Pulmonary artery endothelial cell (primary cell): ENCODE data around the gene ZBTB7B. TPM values are rescaled to one million over a fixed set of nuclear protein-coding genes. Genes with fewer than 3 reads are reported as not detected.

Source experiments
- DNase-seq: peaks from one replicate; pipeline ENCODE4 v3.0.0-alpha.2; 2011; ENCODE audit warnings: low read depth, low spot score
- total RNA-seq: library from RNA; depleted of rRNA; stranded (reverse); fragments of >200 nt; gene quantifications from 2 replicates; pipeline ENCODE4 v1.2.3, GENCODE V29; 2014

ZBTB7B gene
- total RNA-seq, result 11.5 and 22.2 TPM in 2 replicates

DNA sequence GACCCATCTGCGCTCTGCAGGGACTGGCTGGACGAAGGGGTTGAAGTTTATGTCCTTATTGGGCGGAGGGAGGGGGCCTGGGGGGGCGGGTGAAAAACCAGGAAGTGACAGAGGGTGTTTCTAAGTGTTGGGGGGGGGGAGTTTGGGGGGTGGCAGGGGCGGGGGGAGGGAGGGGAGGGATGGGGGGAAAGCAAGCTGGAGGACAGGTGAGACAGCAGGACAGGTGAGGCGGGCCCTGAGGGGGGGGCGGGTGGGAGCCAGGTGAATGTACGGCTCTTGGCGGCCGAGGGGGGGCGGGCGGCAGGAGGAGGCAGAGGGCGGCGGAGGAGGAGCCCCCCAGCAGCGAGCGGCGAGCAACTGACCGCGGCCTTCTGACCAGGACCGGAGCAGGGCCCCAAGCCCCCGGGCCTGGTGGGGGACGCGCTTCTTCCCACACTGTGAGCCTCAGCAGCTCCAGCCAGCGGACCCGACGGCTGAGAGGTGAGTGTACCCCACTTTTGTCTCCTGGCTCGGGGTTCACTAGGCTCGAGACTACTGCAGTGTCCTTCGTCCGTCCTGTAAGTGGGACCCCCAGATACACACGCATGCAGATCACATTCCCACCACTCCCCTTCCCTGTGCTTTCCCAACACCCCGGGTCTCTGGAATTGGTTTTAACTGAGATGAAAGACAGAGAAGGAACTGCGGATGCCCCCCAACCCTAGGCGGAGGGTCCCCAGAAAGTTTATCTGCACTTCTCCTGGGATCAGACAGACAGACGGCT lies at the start of gene ZBTB7B:
TSS of gene ZBTB7B (plus strand) at position 339 of the 763 bp plus-strand sequence. CDS start 11,859 bp downstream, outside the sequence.
- no peak for DNase-seq

DNA sequence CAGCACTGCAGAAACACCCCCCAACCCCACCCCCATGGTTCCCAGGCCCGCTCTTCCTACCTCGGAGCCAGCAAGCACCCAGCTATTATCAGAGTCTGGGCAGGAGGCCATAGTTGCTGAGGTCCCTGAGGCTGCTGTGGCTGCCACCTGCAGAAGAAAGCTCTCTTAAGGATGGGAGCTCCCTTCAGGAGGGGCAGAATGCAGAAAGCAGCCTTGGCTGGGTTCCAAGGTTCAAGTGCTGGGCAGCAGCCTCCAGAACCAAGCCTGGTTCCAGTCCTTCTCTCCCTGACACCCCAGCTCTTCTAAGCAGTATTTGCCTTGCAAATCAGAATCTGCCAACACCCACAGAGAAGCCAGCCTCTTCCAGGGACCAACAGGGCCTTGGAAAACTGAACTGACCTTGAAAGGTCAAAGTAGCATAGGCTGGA lies 49.0 kb upstream of the ZBTB7B start:
- DNase-seq, result no peak

DNA sequence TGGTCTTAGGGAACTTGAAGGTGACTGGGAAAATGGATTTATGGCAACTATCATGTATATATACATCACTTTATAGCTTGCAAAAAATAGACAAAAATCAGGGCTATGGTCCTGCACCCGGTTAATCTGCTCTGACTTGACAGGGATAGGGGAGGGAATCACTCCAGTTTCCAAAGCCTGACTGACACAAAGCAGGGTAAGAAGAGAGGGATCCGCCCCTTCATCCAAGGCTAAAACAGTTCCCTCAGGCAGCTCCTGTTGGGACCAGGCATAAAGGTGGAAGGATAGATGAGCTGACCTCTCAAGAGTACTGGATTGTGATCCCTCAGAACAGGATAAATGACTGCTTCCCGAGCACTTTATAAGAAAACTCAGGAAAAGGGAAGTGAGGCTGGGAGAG lies 48.1 kb upstream of the ZBTB7B start:
- no peak for DNase-seq

DNA sequence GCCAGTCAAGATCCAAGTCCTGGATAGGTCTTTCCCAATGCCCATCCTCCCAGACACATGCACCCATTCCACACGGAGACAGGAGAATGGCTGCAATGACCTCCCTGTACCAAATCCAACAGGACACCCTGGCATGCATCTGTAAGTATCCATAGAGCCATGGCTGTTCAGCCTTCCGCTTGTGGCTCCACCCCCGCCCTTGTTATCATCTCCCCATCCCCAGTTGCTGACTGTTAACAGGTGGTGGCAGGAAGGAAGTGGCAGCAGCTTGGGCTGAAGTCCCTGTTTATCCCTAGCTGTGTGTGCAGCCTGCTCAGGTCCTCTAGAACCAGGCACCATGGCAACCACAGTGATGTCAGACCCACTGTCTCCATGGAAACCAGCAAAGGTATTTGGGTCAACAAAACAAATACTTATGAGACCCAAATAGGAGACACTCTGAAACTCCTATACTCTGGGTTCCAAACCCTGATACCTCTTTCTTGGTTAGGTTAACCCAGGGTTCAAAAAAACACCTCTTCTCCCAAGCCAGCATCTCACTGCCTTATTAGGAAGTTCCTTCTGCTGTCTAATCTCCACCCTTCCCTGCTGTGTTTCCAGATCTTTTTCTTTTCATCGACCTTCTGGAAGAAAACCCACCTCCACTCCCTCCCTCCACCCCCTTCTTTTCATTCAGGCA lies 47.4 kb upstream of the ZBTB7B start:
- peak; percentile 73 for DNase-seq

DNA sequence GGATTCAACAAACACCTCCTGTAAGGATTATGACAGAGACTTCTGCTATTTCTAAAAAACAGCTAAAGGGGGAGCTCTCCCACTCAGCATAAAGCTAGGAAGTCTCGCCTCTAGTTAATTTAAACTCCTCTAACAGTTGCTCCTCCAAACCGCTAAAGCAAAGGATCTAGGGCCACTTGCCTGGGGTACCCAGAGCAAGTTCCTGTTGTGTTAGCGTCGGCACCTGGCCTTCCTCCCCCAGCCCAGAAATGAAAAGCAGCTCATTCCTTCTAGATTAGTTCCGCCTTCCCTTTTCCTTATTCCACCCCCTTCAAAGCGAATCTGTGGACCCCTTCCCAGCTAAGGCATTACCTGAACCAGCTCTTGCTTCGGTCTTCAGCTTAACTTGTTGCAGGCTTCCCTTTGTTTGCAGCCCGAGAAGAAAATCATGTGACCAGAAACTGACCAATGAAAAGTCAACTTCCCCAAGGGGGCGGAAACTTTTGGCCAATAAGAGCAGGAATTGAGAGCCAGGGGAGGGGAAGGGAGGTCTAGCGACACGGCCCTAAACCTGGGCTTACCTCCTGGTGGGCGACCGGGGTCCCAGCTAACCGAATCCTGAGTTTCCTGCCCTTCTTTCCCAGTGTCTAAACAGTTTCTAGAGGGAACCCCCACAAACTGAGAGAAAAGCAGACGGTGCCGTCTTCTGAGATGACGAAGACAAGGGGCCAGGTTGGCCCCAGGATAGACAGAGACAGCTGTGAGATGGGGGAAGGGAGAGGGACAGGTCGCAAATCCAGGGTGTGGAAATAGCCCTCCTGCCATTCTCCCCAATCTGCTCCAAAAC lies 46.7 kb upstream of the ZBTB7B start, which contains the start of gene PBXIP1:
TSS of gene PBXIP1 (minus strand) at position 382 of the 826 bp plus-strand sequence. CDS start 2,378 bp downstream, outside the sequence.
- DNase-seq, result peak; percentile 67

DNA sequence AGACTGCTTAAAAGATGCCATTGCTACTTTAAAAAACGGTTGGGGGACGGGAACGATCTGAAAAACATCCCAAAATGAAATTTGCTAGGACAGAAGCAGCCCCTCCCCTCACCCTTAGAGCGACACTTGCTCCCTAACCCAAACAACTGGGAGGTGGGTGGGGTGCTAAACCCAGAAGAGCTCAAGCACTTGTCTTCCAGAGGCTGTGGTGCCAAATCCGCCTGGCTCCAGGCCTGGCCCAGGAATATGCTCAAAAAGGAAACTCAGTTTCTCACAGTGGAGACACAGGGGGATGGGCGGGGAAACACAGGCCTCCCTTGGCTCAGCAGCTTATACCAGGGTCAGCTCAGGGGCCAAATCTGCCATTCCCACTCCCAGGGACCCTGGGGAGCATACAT lies 46.1 kb upstream of the ZBTB7B start:
- no peak for DNase-seq

DNA sequence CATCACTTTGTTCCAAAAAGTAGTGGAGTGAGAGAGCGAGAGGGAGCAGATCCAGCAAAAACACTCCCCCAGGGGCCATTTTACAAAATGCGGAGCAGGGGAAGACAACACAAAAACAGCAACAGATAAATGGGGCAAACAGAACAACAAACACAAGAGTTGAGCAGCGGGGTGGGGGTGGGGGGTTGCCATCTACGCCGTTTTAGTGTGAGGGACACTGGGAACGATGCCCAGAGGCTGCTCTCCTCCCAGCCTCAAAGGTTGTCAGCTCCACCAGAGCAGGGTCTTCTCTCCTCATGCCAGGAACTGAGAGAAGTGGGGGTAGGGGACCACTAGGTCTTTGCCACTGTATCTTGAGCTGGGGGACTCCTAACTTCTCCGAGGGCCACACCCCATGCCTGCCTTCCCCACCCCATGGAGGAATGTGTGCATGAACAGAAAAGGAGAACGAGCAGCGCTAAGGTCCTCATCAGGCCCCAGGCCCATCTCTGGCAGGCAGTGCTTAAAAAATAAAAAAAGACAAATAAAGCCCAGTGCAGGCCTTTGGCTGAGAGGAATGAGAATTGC lies 45.4 kb upstream of the ZBTB7B start:
- DNase-seq, result no peak

DNA sequence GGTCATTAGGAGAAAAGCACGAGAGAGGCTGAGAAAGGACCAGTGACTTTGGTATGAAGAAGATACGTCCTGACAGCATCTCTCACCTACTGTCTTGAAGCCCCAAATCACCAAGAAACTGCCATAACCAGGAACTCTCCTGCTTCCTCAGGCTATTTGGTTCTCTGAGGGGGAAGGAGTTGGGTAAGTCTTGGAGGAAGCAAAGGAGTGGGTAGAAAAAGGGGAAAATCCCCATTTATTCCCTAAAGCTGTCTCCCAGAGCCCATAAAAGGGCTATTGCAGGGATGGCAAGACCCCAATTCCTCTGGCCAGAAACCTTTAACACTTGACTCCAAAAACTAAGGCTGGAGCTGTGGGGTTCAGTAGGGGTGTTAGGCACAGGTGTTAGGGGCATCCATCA lies 44.6 kb upstream of the ZBTB7B start:
- DNase-seq, result no peak

DNA sequence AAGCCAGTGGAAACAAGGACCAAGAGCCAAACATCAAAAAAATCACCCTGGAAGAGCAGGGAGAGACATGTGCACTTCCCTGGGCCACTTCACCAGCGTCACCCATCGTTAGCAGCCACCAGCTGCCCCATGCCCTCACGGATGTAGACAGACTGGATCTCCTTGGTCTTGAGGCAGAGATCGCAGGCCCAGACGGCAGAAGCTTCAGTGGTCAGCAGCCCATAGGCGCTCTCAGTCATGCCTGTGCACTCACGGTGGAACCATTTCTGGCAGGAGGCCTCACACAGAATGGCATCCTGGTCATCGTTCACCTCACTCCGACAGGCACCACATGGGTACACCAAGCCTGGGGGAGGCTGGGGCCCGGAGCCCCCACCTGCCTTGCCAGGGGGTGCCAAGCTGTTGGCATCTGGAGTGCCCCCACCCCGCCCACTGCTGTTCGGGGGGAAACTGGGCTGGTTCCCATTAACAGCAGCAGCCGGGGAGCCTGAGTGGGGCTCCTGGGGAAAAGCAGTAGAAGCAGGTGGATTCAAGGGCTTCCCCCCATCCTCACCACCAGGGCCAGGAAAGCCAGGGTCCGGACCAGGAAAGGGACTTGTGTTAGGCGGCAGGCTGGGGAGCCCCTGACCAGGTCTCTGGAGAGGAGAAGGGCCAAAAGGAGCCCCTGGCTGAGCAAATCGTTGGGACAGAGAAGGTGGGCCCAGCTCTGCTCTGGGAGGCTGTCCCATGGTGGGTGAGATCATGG lies 43.7 kb upstream of the ZBTB7B start:
- no peak for DNase-seq

DNA sequence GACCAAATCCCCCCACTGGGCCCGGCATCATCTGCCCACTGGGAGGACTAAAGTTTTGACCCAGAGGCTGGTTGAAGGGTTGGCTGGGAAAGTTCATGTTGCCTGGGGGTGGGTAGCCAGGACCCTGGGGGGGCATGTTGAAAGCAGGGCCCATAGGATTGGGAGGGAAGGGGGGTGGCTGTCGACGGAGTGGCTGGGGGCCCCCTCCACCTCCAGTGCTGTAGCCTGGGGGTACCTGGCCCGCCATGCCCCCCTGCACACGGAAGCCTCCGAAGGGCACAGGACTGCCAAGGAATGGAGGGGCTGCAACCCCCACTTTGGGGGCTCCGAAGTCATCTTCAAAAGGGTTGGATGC lies 43.2 kb upstream of the ZBTB7B start:
- DNase-seq, result no peak

DNA sequence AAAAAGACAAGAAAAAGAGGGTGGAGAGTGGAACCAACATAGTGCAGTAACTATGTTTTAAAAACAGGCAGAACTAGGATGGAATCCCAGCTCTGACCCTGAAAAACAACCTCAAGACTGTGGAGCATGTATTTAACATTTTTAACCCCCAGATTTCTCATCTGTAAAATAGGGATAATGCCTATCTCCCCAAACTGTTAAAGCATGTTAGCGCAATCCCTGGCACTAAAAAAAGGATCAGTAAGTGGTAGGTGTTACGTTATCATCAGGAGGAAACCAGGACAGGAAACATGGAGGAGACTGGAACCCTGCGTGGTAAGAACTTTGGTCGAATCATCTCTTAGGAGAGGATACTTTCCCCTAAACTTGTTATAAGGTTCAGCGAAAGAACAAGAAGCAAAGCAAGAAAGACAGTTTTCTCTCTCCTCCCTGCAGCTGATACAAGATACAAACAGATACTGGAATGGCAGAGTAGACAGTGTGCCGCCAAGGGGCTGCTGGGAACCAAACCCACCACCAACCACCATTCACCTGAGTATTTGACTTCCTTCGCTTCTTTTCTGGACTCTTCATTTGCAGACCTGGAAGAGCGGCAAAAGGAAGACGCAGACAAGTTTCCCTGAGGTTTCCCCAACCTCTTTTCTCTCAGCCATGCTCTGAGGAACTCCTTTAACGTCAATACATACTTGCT lies 42.0 kb upstream of the ZBTB7B start:
- no peak for DNase-seq

DNA sequence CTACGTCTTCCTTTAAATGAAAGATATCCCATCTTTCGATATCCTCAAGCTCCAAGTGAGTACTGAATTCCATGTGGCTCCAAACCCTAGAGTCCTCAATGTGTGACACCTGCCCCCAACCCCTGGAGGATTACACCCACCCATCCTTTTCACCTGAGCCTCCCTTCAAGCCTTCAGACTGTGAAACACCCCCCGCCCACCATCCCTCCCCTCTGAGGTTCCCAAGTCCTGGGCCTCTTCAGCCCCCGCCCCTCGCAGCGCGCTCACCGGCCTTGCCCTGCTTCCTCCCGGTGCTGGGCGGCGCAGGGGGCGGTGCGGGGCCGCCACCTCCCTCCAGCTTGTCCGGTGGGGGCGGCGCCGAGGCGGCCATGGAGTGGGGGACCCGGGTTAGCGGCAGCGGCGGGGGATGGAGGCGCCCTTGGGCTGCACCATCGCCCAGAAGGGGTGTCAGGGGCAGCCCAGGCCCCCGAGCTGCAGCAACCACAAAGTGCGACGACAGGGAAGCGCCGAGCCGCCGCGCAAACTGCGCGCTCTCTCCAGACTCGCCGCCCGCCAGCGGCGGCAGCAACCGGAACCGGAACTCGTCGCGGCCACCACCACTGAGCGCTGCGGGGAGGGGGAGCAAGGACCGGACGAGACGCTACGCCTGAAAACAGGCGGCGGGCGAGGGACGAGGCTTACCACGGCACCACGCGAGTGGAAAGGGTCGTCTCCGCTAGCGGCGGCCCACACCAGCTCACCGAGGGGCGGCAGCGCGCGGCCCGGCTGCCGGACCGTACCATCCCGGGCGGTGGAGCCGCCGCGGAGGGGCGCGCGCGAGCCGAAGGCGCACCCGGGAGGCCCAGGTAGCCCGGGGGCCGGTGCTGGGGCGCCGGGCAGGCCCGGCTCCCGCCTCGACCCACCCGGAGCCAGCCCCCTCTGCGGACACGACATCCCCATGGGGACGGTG lies 41.1 kb upstream of the ZBTB7B start, which contains the start of gene PYGO2:
TSS of gene PYGO2 (minus strand) at position 576 of the 949 bp plus-strand sequence. CDS start at position 370, 206 bp downstream.
- peak; percentile 22 for DNase-seq

DNA sequence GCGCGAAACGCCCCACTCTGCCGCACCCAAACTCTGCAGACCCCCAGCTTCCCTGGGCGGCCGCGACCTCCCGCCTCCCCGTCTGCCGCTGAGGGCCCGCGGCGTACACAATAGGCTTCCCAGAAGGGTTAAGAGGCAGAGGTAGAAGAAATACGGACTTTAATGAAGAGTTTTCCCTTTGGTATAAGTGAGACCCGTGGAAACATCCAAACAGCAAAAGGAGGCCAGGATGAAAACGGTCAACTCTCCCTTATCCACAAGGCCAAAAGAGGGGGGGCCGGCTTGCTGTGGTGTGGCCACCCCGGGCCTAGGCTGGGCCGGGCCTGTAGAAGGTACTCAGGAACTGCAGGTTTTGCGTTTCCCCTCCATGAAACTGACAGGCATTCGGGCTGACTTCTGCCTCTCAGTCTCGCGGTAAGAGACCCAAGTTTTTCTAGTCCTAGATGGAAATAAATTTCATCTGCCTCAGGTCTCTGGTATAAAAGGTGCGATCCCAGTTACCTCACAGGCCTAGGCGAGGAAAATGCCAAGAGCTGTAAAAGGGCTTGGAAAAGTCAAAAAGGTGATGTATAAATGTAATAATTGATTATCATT lies 40.3 kb upstream of the ZBTB7B start:
- no peak for DNase-seq

DNA sequence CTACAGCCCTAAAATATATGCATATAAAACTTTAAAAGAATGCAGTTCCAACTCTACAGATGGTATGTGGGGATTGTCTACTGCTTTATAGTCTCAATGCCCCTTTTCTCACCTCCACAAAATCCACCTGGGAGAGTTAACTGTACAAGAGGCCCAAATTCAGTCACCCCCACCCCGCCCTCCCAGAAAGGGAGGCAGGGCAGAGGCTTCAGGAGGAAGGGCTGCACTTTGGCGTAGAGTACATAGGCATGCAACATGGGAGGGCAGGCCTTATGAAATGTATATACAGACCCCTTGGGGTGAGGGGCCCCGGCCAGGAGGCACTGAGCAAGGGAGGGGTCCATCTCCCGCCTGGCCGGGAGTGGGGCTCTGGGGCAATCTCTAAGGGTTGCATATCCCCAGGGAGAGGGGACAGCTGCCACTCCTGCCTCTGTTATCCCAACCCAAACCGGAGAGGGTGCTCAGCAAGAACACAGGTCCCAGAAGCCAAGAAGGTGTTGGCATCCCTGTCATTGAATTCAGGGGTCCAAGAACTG lies 39.7 kb upstream of the ZBTB7B start:
- no peak for DNase-seq

DNA sequence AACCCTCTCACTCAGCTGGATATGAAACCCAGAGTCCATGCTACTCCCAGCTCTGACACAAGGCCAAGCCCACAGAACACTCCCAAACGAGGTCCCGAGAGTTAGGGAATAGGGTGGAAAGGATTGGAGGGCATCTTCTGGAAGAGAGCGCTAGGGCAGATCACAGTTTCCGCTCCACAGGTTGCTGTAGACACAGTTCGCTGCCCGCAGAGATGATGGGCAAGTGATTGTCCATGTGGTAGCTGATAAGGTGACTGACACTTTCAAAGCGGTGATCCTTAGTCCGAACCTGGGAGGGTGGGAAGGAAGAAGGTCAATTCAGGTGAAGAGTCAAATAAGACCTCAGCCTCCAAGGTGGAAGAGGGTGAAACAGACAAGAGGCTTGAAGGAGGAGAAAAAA lies 39.0 kb upstream of the ZBTB7B start:
- DNase-seq, result no peak

DNA sequence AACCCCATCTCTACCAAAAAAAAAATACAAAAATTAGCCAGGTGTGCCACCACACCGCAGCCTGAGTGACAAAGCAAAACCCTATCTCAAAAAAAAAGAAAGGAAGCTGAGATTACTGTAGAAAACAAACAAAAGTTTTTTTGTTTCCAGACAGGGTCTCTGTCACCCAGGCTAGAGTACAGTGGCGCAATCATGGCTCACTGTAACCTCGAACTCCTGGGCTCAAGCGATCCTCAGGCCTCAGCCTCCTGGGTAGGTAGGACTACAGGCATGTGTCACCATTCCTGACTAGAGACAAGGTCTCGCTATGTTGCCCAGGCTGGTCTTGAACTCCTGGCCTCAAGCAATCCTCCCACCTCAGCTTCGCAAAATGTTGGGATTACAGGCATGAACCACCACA lies 38.2 kb upstream of the ZBTB7B start:
- no peak for DNase-seq

DNA sequence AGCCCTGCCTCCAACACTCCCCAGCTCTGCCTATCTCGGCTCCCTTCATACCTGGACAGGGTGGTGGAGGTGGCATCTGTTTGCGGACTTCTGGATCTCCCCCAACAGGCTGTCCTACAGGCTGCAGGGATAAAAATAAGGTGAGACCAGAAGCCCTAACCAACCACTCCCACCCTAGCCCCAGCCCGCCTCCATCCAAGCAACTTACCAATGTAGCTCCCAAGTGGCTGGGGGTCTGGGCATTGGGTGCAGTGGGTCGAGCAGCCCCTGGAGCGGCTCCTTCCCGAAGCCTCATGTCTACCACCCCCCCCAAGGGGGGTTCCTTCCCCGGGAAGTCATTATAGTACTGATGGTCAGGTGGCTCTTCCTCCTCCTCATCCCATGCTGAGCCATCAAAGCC lies 36.5 kb upstream of the ZBTB7B start:
- DNase-seq, result no peak

DNA sequence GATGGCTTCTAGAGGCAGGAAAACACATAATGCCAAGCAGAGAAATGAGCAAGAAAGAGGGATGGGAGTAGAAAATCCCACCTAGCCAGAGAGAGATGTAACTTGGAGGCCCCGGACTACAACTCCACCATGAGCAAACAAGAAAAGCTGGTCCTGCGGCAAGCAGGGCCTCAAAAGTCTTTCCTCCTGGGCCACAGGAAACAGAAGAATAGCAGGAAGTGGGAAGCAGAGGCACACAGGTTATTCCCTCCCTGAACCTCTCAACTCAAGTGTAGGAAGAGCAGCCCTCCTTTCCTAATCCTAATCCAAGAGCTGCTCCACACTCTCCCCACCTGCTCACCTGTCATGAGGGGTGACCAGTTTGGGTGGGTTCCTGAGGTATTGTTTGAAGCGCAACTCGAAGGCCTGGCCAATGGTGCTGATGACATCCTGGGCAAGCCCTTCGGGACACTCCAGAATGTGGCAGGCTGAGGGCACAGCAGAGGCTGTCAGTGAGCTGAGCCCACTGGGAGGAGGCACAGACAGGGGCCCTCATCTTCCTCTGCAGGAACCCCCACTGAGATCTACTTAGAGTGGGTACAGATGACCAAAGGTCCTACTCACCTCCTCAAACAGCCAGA lies 35.2 kb upstream of the ZBTB7B start:
- no peak for DNase-seq
